SK-N-SH (cell line): Measurements from ENCODE around the gene ARHGEF28.

Experiments used
- CTCF ChIP-seq: fragments of 200-600 bp; sonication (generic); IDR thresholded peaks from 2 replicates; pipeline ENCODE4 v1.6.1; 2017; ENCODE audit warnings: antibody characterized with exemption, mild to moderate bottlenecking, moderate library complexity
- EP300 ChIP-seq, 2 experiments: IDR thresholded peaks; 2 replicates each; pipeline versions ENCODE4 v1.4.0 to v1.6.1; 2012; ENCODE audit warnings: borderline replicate concordance in 1 of 2, low read depth in 1 of 2, low read length in 1 of 2
- FOXM1 ChIP-seq: IDR thresholded peaks from 2 replicates; pipeline ENCODE4 v1.4.0; 2012; ENCODE audit warnings: low read depth, mild to moderate bottlenecking
- GABPA ChIP-seq: IDR thresholded peaks from 2 replicates; pipeline ENCODE4 v1.4.0; 2012; ENCODE audit warnings: low read depth, mild to moderate bottlenecking
- GATA2 ChIP-seq: sonication (generic); formaldehyde crosslinking; IDR thresholded peaks from 2 replicates; pipeline ENCODE4 v1.5.0; 2020; ENCODE audit warnings: mild to moderate bottlenecking, missing genetic modification reagents
- MXI1 ChIP-seq: IDR thresholded peaks from 2 replicates; pipeline ENCODE4 v1.6.1; 2012; ENCODE audit warnings: mild to moderate bottlenecking, low read depth, low read length, improper control_type of control experiment
- PBX3 ChIP-seq: IDR thresholded peaks from 2 replicates; pipeline ENCODE4; 2012
- REST ChIP-seq: IDR thresholded peaks from 2 replicates; pipeline ENCODE4 v1.6.1; 2012; ENCODE audit warnings: mild to moderate bottlenecking, low read depth, low read length, moderate library complexity
- RFX5 ChIP-seq: IDR thresholded peaks from 2 replicates; pipeline ENCODE4 v1.6.1; 2012; ENCODE audit warnings: mild to moderate bottlenecking, improper control_type of control experiment, low read length
- SIN3A ChIP-seq: IDR thresholded peaks from 2 replicates; pipeline ENCODE4 v1.6.1; 2012; ENCODE audit warnings: low read depth, mild to moderate bottlenecking, low read length, moderate library complexity, borderline replicate concordance
- SMC3 ChIP-seq: IDR thresholded peaks from 2 replicates; pipeline ENCODE4 v1.6.1; 2012; ENCODE audit warnings: low read depth, low read length, improper control_type of control experiment
- TF ChIP-seq, protein P1 (sequence below): IDR thresholded peaks from 2 replicates; pipeline ENCODE4 v1.4.0; 2012; ENCODE audit warnings: low read depth

GRCh38 chr5:73921741-73922140, 295.7 kb downstream of the ARHGEF28 start:
- TF ChIP-seq GABPA (no peak), CTCF (no peak), MXI1 (no peak), SMC3 (no peak), GATA2 (CRISPR knock-in tag) (no peak), SIN3A (no peak), EP300 (IDR thresholded peaks at IDR 0.05; ENCODE audit: borderline replicate concordance in 1 of 2, low read depth in 1 of 2, low read length in 1 of 2) (no peak), REST (no peak), PBX3 (no peak), RFX5 (no peak), FOXM1 (no peak)
- TF ChIP-seq, protein P1, sequence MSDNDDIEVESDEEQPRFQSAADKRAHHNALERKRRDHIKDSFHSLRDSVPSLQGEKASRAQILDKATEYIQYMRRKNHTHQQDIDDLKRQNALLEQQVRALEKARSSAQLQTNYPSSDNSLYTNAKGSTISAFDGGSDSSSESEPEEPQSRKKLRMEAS = no peak
